Gastroesophageal sphincter (tissue), 3 donors: ENCODE results near the gene ATP10A.

Experiments
- CTCF ChIP-seq, 4 experiments: fragments of 200-600 bp in 2 of 4; fragments of 450-650 bp in 2 of 4; sonication (generic) in 1 of 4; IDR thresholded peaks; one replicate each; pipeline ENCODE4 v1.5.1; 2017 to 2019; ENCODE audit warnings: antibody characterized with exemption in 4 of 4, mild to moderate bottlenecking in 2 of 4, moderate library complexity in 2 of 4
- POLR2A ChIP-seq, 2 donors: fragments of 450-650 bp; IDR thresholded peaks; one replicate each; pipeline ENCODE4 v1.6.1; 2017; ENCODE audit warnings: antibody characterized with exemption in 2 of 2, mild to moderate bottlenecking in 2 of 2, moderate library complexity in 1 of 2

- no peak for TF ChIP-seq POLR2A (IDR thresholded peaks at IDR 0.05)
- no peak for TF ChIP-seq CTCF (IDR thresholded peaks at IDR 0.05)
Measured at GRCh38 chr15:25787855-25788520, 75.1 kb downstream of the ATP10A start.
